ENCODE results near the gene ADCY10. TPM values are rescaled to one million over a fixed set of nuclear protein-coding genes. Genes with fewer than 3 reads are reported as not detected.

ADCY10 gene
- total RNA-seq, 4 donors from 2014 or later: not detected

GRCh38 chr1:167923324-167924056, 9.6 kb upstream of the ADCY10 start:
- no peaks in the 10 kb centered on the region for H3K27me3 ChIP-seq
- WGBS, 2 donors: 78 to 94% methylated on average over 3 of the region's 3 CpGs
- no peak for DNase-seq
- H3K4me3 ChIP-seq: no peak overlapping the region
- no peak overlapping the region for H3K27ac ChIP-seq
- H3K4me1 ChIP-seq: peaks cover 0 to 9% (median 3%) of the 10 kb centered on the region in 3 donors
- no peaks in the 10 kb centered on the region for H3K9me3 ChIP-seq
- peaks cover 0 to 16% (median 0%) of the 10 kb centered on the region in 3 donors for H3K36me3 ChIP-seq
- intact Hi-C loops (cut with DNase I): no loop called here
- TF ChIP-seq CTCF (IDR thresholded peaks at IDR 0.05) (no peak), POLR2A (IDR thresholded peaks at IDR 0.05) (no peak)

GRCh38 chr1:167922611-167923074, 8.7 kb upstream of the ADCY10 start:
- no peak overlapping the region for H3K27ac ChIP-seq
- H3K4me3 ChIP-seq: no peak overlapping the region
- H3K9me3 ChIP-seq: no peaks in the 10 kb centered on the region
- intact Hi-C loops (cut with DNase I): no loop called here
- peaks cover 0 to 9% (median 3%) of the 10 kb centered on the region in 3 donors for H3K4me1 ChIP-seq
- TF ChIP-seq CTCF (IDR thresholded peaks at IDR 0.05): no peak
- TF ChIP-seq POLR2A (IDR thresholded peaks at IDR 0.05): no peak
- WGBS, 2 donors: 53 to 55% methylated on average over 1 of the region's 1 CpG
- H3K27me3 ChIP-seq: no peaks in the 10 kb centered on the region
- DNase-seq: no peak
- peaks cover 0 to 24% (median 0%) of the 10 kb centered on the region in 3 donors for H3K36me3 ChIP-seq

- no peaks in the 10 kb centered on the region for H3K9me3 ChIP-seq
- no peak overlapping the region for H3K27ac ChIP-seq
- intact Hi-C loops (cut with DNase I): no loop called here
- peaks cover 0 to 9% (median 3%) of the 10 kb centered on the region in 3 donors for H3K4me1 ChIP-seq
- H3K36me3 ChIP-seq: peaks cover 0 to 30% (median 0%) of the 10 kb centered on the region in 3 donors
- TF ChIP-seq CTCF (IDR thresholded peaks at IDR 0.05) (no peak), POLR2A (IDR thresholded peaks at IDR 0.05) (no peak)
- no peak for DNase-seq
- no peaks in the 10 kb centered on the region for H3K27me3 ChIP-seq
- no peak overlapping the region for H3K4me3 ChIP-seq
Observed at GRCh38 chr1:167922023-167922422, 8.1 kb upstream of the ADCY10 start.

GRCh38 chr1:167916766-167917511, 3.0 kb upstream of the ADCY10 start:
- WGBS, 2 donors: 84 to 96% methylated on average over 3 to 6 of the region's 6 CpGs
- Histone ChIP-seq H3K9me3 (no peaks in the 10 kb centered on the region), H3K4me3 (no peak overlapping the region), H3K27me3 (no peaks in the 10 kb centered on the region), H3K36me3 (peaks cover 0 to 42% (median 0%) of the 10 kb centered on the region in 3 donors), H3K27ac (no peak overlapping the region), H3K4me1 (no peaks in the 10 kb centered on the region)
- TF ChIP-seq POLR2A (IDR thresholded peaks at IDR 0.05) (no peak), CTCF (IDR thresholded peaks at IDR 0.05) (no peak)
- intact Hi-C loops (cut with DNase I): no loop called here
- no peak for DNase-seq

GRCh38 chr1:167915569-167915968, 1.6 kb upstream of the ADCY10 start:
- no peaks in the 10 kb centered on the region for H3K9me3 ChIP-seq
- H3K27ac ChIP-seq: no peak overlapping the region
- intact Hi-C loops (cut with DNase I): no loop called here
- peaks cover under 1 to 5% (median 4%) of the 10 kb centered on the region in 3 donors for H3K4me1 ChIP-seq
- DNase-seq: no peak
- no peak for TF ChIP-seq CTCF (IDR thresholded peaks at IDR 0.05)
- H3K36me3 ChIP-seq: peaks cover 0 to 42% (median 0%) of the 10 kb centered on the region in 3 donors
- no peak overlapping the region for H3K4me3 ChIP-seq
- WGBS, 2 donors: 96 to 99% methylated on average over 8 of the region's 8 CpGs
- no peaks in the 10 kb centered on the region for H3K27me3 ChIP-seq

Measured in esophagus squamous epithelium (tissue), 5 donors.